Measurements from ENCODE around the gene GBGT1.

Gene GBGT1

GRCh38 chr9:133111808-133112662 lies 51.7 kb downstream of the GBGT1 start:
- DNase-seq, result no peak

- no peak for DNase-seq
Observed at GRCh38 chr9:133109931-133110650, 53.6 kb downstream of the GBGT1 start.

DNA sequence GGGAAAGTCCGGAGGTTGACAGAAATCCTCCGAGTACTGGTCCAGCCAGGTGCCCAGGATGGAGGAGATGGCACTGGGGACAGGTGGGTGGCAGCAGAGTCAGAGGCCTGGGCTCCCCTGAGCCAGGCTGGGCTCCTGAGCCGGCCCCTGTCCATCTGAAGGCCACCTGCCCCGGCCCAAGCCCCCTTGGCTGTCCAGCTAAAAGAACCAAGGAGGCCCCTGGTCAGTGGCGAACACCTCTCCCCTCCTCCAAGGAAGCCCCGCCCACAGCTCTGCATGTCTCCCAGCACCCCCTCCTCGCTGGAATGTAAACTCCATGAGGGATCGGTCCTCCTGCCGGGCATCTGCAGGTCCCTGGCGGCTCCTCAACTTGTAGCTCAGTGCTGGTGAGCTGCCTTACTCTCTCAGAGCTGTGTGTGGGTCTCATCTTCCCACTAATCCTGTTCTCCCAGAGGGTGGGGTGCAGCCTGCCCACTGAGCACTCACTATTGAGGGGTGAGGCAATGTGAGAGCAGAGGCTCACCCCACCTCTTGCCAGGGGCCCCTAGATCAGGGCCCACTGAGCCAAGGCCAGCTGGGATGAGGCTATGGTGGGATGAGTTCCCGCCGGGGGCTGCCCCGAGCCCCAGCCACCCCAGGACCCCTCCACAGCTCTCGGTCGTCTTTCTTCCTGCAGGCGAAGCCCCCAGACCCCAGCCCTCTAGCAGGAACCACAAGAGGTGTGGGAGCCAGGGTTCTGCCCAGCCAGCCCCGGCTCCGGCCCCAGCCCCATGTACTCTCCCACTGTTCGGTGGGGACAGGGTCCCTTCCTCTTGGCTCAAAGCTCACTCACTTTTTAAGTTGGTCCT lies 54.7 kb downstream of the GBGT1 start:
- no peak for DNase-seq

DNA sequence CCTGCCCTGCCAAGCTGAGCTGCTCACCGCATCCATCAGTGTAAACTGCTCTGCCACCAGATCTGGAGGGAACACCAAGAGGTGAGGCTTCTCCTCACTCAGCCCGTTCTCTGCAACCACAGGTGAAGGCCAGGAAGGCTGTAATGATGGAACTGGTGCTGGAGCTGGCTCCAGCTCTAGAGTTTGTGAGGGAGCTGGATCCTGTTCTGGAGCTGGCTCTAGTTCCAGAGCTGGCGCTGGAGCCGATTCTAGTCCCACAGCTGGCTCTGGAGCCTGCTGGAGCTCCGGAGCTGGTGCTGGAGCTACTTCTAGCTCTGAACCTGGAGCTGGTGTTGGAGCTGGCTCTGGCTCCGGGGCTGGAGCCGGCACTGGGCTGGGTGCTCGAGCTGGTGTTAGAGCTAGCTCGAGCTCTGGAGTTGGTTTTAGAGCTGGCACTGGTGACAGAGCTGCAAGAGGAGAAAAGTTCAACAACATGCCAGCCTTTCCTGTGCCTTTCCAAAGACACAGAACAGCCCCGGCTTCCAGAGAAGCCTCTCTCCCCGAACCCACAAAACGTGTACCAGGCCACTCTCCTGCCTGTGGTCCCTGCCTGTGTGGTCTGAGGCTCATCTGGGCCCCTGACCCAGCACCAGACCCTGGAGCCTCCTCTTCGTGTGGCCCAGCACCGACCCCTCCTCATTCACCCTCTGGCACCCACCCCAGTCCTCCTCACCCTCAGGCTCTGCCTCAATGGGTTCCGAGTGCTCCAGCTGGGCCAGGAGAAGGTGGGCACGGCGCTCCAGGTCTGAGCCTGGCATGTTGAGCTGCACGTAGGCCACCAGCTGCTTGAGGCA lies 55.5 kb downstream of the GBGT1 start:
- DNase-seq, result no peak

DNA sequence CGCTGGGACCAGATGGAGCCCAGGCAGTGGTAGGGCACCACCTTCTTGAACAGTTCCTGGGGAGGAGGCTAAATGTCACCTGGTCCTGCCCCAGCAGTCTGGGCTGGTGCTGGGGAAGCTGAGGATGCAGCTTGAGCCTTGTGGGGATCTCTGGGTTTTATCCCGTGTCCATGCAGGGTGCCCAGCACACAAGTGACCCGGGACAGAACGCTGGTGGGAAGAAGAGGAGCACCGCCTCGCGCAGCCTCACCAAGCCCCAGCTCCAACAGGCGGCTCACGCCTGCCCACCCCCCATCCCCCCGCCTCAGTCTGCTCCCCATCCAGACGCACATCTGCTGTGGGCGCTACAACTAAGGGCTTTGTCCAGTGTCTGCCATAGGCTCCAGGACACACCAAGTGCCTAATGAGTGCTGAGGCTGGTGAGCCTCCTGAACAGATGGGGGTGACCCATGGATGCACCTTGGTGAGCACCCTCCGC lies 56.4 kb downstream of the GBGT1 start:
- DNase-seq, result no peak

DNA sequence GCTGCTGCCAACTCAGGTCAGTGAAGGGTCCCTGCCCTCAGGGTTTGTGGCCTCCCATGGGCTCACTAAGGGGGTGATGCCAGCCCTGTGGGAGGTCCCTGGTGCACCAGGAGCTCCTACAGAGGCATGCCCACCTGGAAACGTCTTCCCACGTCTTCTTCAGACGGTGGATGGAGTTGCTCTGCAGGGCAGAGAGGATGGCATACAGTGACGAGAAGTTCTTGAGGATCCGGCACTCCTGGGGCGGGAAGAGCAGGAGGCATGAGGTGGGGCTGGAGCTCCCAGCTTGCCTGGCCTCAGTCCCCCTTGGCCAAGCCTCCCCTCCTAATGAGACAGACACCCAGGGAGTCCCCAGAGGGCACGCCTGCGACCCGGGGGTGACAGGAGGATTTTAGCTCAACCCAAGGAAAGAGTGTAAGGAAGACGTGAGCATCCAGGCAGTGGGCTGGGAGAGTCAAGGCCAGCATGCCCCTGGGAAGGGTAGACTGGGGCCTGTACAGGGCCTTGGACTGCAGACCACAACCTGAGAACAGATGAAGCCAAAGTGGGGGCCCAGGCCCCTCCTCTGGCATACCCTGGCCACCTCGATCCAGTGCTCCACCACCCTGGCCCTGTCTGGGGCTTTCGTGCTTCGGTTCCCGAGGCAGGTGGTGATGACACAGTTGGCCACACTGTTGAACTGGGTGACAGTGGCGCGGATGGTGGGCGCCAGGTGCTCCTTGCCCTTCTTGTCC lies 57.0 kb downstream of the GBGT1 start:
- DNase-seq, result no peak

DNA sequence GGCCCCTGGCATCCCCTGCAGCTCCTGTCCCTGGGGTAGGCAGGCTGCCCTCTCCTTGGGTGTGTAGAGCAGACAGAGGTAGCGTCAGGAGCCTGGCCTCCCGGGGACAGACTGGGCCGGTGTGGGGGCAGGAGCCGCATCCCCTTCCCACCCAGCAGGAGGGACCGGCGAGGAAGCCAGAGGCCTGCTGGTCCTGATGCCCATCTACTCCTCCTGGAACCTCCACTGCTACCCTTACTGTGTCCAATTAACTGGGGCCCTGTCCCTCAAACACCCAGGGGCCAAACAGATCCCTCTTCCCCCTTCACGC lies 58.3 kb downstream of the GBGT1 start:
- no peak for DNase-seq

- DNase-seq, result no peak
Observed at GRCh38 chr9:133104718-133105460, 58.8 kb downstream of the GBGT1 start.

DNA sequence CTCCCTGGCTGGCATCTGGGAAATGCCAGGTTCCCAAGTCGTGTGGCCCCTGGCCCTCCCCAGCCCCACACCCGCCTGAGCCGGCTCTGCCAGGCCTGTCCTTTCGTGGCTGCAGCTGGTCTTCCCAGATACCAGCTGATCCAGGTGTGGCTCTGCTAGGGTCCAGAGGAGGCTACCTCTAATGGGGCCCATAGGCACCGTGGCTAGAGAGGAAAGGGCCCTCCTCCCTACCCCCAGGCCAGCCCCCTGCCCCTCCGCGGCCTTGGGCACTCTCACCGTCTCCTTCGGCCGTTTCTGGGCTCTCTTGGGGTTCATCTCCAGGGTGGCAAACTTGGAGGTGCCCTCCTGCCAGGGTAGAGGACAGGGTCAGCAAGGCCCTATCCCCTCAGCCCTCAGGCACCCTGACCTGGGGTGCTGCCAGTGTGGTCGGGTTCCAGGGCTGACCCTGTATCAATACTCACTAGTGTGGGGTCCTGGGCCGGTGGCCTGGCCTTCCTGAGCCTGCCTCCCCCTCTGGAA lies 59.7 kb downstream of the GBGT1 start:
- DNase-seq, result no peak

DNA sequence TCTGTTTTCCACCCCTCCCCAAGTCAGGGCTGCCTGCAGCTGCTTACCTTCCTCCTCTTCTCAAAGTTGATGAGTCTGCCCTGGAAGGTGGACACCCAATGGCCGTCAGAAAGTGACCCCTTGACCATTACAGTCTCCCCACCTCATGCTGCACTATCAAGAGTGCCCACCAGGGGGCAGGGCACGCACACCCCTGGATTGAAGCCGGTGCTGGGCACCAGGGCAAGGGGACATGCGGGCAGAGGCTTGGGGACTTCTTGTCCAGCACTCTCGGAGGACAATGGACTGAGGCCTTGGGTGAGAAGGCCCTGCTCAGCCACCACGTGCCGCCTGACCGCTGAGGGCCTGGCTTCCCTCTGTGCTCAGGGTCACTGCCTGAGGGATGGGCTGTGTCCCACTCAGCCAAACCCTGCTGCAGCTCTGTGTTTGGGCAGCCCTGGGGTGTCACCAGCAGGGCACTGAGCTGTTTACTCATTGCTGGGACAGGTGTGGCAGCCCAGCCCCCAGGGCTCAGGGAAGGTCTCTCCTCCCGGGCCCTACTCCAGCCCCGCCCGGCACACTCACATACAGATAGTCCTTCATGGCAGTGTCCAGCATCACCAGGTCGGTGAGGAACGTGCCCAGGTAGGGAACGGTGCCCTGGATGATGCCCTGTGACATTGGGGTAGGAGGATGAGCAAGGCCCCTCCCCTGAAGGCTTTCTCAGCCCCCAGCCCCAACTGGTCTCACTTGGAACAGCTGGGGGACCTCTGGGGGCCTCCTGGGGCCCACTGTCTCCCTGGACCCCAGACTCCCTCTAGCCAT lies 60.3 kb downstream of the GBGT1 start:
- peak; percentile 4 to 78 (median 42) for DNase-seq
